IMR-90 (cell line): ENCODE results near the gene MPL. TPM values are rescaled to one million over a fixed set of nuclear protein-coding genes. Genes with fewer than 3 reads are reported as not detected.

Experiments
- ATAC-seq: fragments of 200-7000 bp; cut with Tn5 transposase; 2 replicates; pipeline ENCODE4 v1.9.1; 2020; ENCODE audit warnings: low read depth, mild to moderate bottlenecking, moderate library complexity
- BruUV-seq: library from RNA; stranded (reverse); fragments of 400-500 nt; replicated peaks from 2 replicates; lab custom pipeline; 2021; lab: Mats Ljungman, UMichigan
- CTCF ChIA-PET: fragments of 300-600 bp; formaldehyde crosslinking; extraction: SDS; loops from one replicate; lab custom pipeline; 2021; ENCODE audit warnings: antibody characterized with exemption; lab: Yijun Ruan, JAX
- POLR2A ChIA-PET: fragments of 300-600 bp; sonication (Branson Sonifier 250); formaldehyde crosslinking; loops from one replicate; lab custom pipeline; 2022; ENCODE audit warnings: antibody characterized with exemption; ENCODE audit not compliant: unreplicated experiment; lab: Charles Lee
- DNase-seq: peaks from one replicate; pipeline ENCODE4 v3.0.0; 2013
- H2AFZ ChIP-seq: replicated peaks from 2 replicates; pipeline ENCODE3; 2013; ENCODE audit warnings: low read length, mild to moderate bottlenecking; ENCODE audit not compliant: poor library complexity
- H2AK5ac ChIP-seq: 2 replicates; pipeline ENCODE4 v1.6.1; 2013; ENCODE audit warnings: low read depth, low read length, inconsistent platforms
- H2AK9ac ChIP-seq: replicated peaks from 2 replicates; pipeline ENCODE3; 2013; ENCODE audit warnings: mild to moderate bottlenecking, low read depth, low read length, moderate library complexity; ENCODE audit not compliant: poor library complexity
- H2BK120ac ChIP-seq: 2 replicates; pipeline ENCODE4 v1.6.1; 2013; ENCODE audit warnings: low read depth, low read length, inconsistent platforms
- H2BK15ac ChIP-seq: 3 replicates; pipeline ENCODE4 v1.6.1; 2013; ENCODE audit warnings: low read depth, low read length, inconsistent platforms
- H2BK20ac ChIP-seq: 2 replicates; pipeline ENCODE4 v1.6.1; 2013; ENCODE audit warnings: low read depth, mild to moderate bottlenecking, inconsistent platforms, low read length, moderate library complexity
- H2BK5ac ChIP-seq: 2 replicates; pipeline ENCODE4 v1.6.1; 2013; ENCODE audit warnings: mild to moderate bottlenecking, low read depth, low read length, inconsistent platforms; ENCODE audit not compliant: poor library complexity, severe bottlenecking
- H3K14ac ChIP-seq: replicated peaks from 2 replicates; pipeline ENCODE4 v1.6.1; 2013; ENCODE audit warnings: low read depth, low read length, inconsistent platforms
- H3K18ac ChIP-seq: 2 replicates; pipeline ENCODE4 v1.6.1; 2013; ENCODE audit warnings: low read depth, low read length, control low read depth
- H3K23ac ChIP-seq: 2 replicates; pipeline ENCODE4 v1.6.1; 2013; ENCODE audit warnings: low read depth, low read length, inconsistent platforms
- H3K27ac ChIP-seq: 2 replicates; pipeline ENCODE4 v1.5.1; 2013; ENCODE audit warnings: mild to moderate bottlenecking, control low read depth, low read length; ENCODE audit not compliant: insufficient read depth
- H3K27me3 ChIP-seq: 2 replicates; pipeline ENCODE4 v1.6.1; 2013; ENCODE audit warnings: low read length; ENCODE audit not compliant: control insufficient read depth, insufficient read depth
- H3K36me3 ChIP-seq: 2 replicates; pipeline ENCODE4 v1.6.1; 2013; ENCODE audit warnings: low read length, mixed read lengths; ENCODE audit not compliant: control insufficient read depth, insufficient read depth
- H3K4ac ChIP-seq: 2 replicates; pipeline ENCODE4 v1.6.1; 2013; ENCODE audit warnings: low read depth, low read length, inconsistent platforms
- H3K4me1 ChIP-seq: 2 replicates; pipeline ENCODE4 v1.6.1; 2013; ENCODE audit warnings: low read length, mixed read lengths; ENCODE audit not compliant: control insufficient read depth, insufficient read depth
- H3K4me2 ChIP-seq: 2 replicates; pipeline ENCODE4 v1.6.1; 2013; ENCODE audit warnings: low read depth, mild to moderate bottlenecking, control low read depth, low read length, moderate library complexity
- H3K4me3 ChIP-seq: 2 replicates; pipeline ENCODE4 v1.5.1; 2013; ENCODE audit warnings: low read depth, mild to moderate bottlenecking, control low read depth, low read length, moderate library complexity; ENCODE audit not compliant: insufficient read depth
- H3K56ac ChIP-seq: 2 replicates; pipeline ENCODE4 v1.6.1; 2013; ENCODE audit warnings: low read length, inconsistent platforms; ENCODE audit not compliant: insufficient read depth; ENCODE audit errors: extremely low read depth
- H3K79me1 ChIP-seq, 2 experiments: 2 replicates each; pipeline ENCODE4 v1.6.1; 2013; ENCODE audit warnings: low read length in 2 of 2, inconsistent platforms in 1 of 2, low read depth in 1 of 2
- H3K9ac ChIP-seq: 2 replicates; pipeline ENCODE4 v1.6.1; 2013; ENCODE audit warnings: low read depth, low read length, control low read depth
- H3K9me1 ChIP-seq: 2 replicates; pipeline ENCODE4 v1.6.1; 2013; ENCODE audit warnings: low read length, inconsistent platforms; ENCODE audit not compliant: insufficient read depth
- H3K9me3 ChIP-seq: 2 replicates; pipeline ENCODE4 v1.6.1; 2013; ENCODE audit warnings: low read length; ENCODE audit not compliant: control insufficient read depth, insufficient read depth
- H4K20me1 ChIP-seq: 2 replicates; pipeline ENCODE4 v1.6.1; 2013; ENCODE audit warnings: low read length, inconsistent platforms; ENCODE audit not compliant: insufficient read depth
- H4K5ac ChIP-seq: 2 replicates; pipeline ENCODE4 v1.6.1; 2013; ENCODE audit warnings: mild to moderate bottlenecking, low read depth, low read length, control low read depth
- H4K8ac ChIP-seq, 2 experiments: 2 replicates each; pipeline ENCODE4 v1.6.1; 2013; ENCODE audit warnings: low read depth in 2 of 2, low read length in 2 of 2, control low read depth in 1 of 2, inconsistent platforms in 1 of 2
- H4K91ac ChIP-seq: 2 replicates; pipeline ENCODE4 v1.6.1; 2013; ENCODE audit warnings: low read depth, low read length, inconsistent platforms; ENCODE audit not compliant: insufficient read depth
- FOS ChIP-seq: fragments of 150-350 bp; IDR thresholded peaks from 2 replicates; pipeline ENCODE4 v1.6.1; 2016; ENCODE audit warnings: low read depth, low read length
- POLR2A ChIP-seq: IDR thresholded peaks from 2 replicates; pipeline ENCODE4 v1.6.1; 2012; ENCODE audit warnings: mild to moderate bottlenecking, low read depth, low read length
- WGBS, 2 experiments: methylation state at CpG; one replicate each; pipeline versions ENCODE4 v1.1.5 to v1.1.7; 2013; ENCODE audit warnings: missing lambda C conversion rate in 2 of 2; ENCODE audit not compliant: insufficient read length in 1 of 2; ENCODE audit errors: extremely low coverage in 2 of 2; 5-methylcytosine and 5-hydroxymethylcytosine counted together
- dilution Hi-C: fragments of 300-500 bp; cut with HindIII; formaldehyde crosslinking; loops from one replicate; pipeline ENCODE4 v1.14.3; 2018; ENCODE audit warnings: low sequenced_read_pairs; ENCODE audit not compliant: unreplicated experiment
- in situ Hi-C: fragments of 300-500 bp; cut with MboI; formaldehyde crosslinking; loops from 3 replicates; pipeline ENCODE4 v1.14.3; 2019; ENCODE audit warnings: low sequenced_read_pairs, inconsistent platforms, mixed read lengths
- intact Hi-C: fragments of 100-400 bp; cut with micrococcal nuclease; formaldehyde crosslinking; loops from 2 replicates; pipeline ENCODE4 v1.10.0; 2022
- polyA plus RNA-seq, 3 experiments: library from polyadenylated mRNA; depleted of rRNA; stranded (reverse); fragments of >200 nt; gene quantifications; 2 replicates each; pipeline ENCODE4 v1.2.3, GENCODE V29; 2012; ENCODE audit warnings: low replicate concordance in 1 of 3
- total RNA-seq: library from RNA; depleted of rRNA; stranded (reverse); fragments of >200 nt; gene quantifications from 2 replicates; pipeline ENCODE4 v1.2.3, GENCODE V29; 2012

MPL gene
- total and polyA plus RNA-seq, 2 of the 4 experiments (the other 2 are of a cell fraction), result 0.12 TPM; not detected in 1

DNA sequence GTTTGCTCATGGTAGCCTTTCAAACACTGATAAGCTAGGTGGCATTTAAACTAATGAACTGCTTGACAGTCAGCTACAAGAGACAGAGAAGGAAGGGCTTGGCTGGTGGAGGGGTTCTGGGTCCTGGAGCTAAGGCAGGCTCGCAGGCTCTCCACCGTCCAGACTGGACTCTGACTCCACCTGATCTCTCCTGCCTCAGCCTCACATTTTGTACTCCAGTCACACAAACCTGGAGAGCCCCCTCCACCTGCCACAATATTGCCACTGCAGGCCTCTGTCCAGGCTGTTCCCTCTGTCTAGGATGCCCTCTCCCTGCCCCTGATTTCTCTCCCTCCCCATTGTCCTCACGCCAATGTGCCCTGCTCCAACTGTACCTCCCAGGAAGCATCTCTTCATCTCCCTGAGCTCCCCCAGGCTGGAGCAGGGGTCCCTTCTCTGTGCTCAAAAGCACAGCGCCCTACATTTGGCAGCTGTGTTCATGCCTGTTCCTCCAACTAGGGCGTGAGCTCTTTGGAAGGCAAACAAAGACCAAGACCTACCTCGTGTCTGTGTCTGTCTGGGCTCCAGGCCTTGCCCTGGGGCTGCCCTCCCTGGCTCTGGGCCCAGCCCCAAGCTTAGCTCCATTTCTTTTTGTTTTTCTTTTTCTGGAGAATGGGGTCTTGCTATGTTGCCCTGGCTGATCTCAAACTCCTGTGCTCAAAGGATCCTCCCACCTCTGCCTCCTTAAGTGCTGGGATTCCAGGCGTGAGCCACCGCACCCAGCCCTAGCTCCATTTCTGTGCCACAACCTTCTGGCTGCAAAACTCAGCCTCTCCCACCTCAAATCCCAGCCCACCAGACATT lies 33.9 kb upstream of the MPL start:
- H3K9me3 ChIP-seq, result no peaks in the 10 kb centered on the region
- no peak overlapping the region for H2AFZ ChIP-seq
- H3K27me3 ChIP-seq, result peaks cover 6% of the 10 kb centered on the region; the same call in 1 of the 2 replicates
- no peak overlapping the region for H3K18ac ChIP-seq
- H2BK20ac ChIP-seq, result no peak overlapping the region
- WGBS, 2 experiments, result 48% methylated on average over 4 of the region's 8 CpGs; no CpG with 5 or more reads in 1 of the 2 experiments
- H3K4me3 ChIP-seq, result no peak overlapping the region
- no peak overlapping the region for H3K14ac ChIP-seq
- H2AK5ac ChIP-seq, result no peak overlapping the region
- no peak overlapping the region for H3K23ac ChIP-seq
- no peak overlapping the region for H4K91ac ChIP-seq
- no peak overlapping the region for H3K27ac ChIP-seq
- ChIA-PET POLR2A (no interaction called here), CTCF (no interaction called here)
- no peak overlapping the region for H4K5ac ChIP-seq
- H3K4me2 ChIP-seq, result no peak overlapping the region
- H2BK15ac ChIP-seq, result no peak overlapping the region
- H3K9ac ChIP-seq, result no peak overlapping the region
- H4K20me1 ChIP-seq, result no peaks in the 10 kb centered on the region
- no peak for DNase-seq
- peak; percentile 24; the same call in 1 of the 2 replicates for ATAC-seq
- TF ChIP-seq FOS (no peak), POLR2A (no peak)
- no peak overlapping the region for H4K8ac ChIP-seq
- H3K56ac ChIP-seq, result no peak overlapping the region
- in situ Hi-C loops (no loop called here), intact Hi-C loops (no loop called here), dilution Hi-C loops (no loop called here)
- H3K36me3 ChIP-seq, result no peaks in the 10 kb centered on the region
- H2BK5ac ChIP-seq, result no peak overlapping the region
- H3K4me1 ChIP-seq, result peaks cover 4% of the 10 kb centered on the region; the same call in 1 of the 2 replicates
- no peak overlapping the region for H3K4ac ChIP-seq
- H2AK9ac ChIP-seq, result no peak overlapping the region
- no peak overlapping the region for H2BK120ac ChIP-seq
- H3K9me1 ChIP-seq, result no peaks in the 10 kb centered on the region
- BruUV-seq, result no TSS peak
- no peaks in the 10 kb centered on the region for H3K79me1 ChIP-seq
